NCI-H82 (cell line): Measurements from ENCODE around the gene PLEK2.
"Not testable (repeated sequence)": the region's sequence is repeated elsewhere in the genome, so short reads cannot be mapped to it uniquely, and the experiment has no call there.

Experiments used
- DNase-seq: peaks from one replicate; lab custom pipeline; 2025; lab: John Stamatoyannopoulos, UW

The PLEK2 gene

GRCh38 chr14:67428501-67429031 lies 16.6 kb upstream of the PLEK2 start:
- DNase-seq = peak; percentile 16

GRCh38 chr14:67426983-67427606 lies 15.1 kb upstream of the PLEK2 start:
- peak; percentile 82 for DNase-seq

GRCh38 chr14:67426161-67426560 lies 14.2 kb upstream of the PLEK2 start:
- DNase-seq = no peak

GRCh38 chr14:67425608-67426007 lies 13.6 kb upstream of the PLEK2 start:
- no peak for DNase-seq

- DNase-seq = no peak
Observed at GRCh38 chr14:67424539-67424938, 12.6 kb upstream of the PLEK2 start.

GRCh38 chr14:67423424-67423823 lies 11.5 kb upstream of the PLEK2 start:
- no peak for DNase-seq

- no peak for DNase-seq
Observed at GRCh38 chr14:67421356-67422224, 9.6 kb upstream of the PLEK2 start.

- DNase-seq = peak; percentile 80
Observed at GRCh38 chr14:67420102-67420739, 8.3 kb upstream of the PLEK2 start.

GRCh38 chr14:67418401-67419191 lies 6.6 kb upstream of the PLEK2 start:
- no peak for DNase-seq

- no peak for DNase-seq
Observed at GRCh38 chr14:67417633-67418032, 5.7 kb upstream of the PLEK2 start.

- no peak for DNase-seq
Observed at GRCh38 chr14:67416810-67417209, 4.8 kb upstream of the PLEK2 start.

GRCh38 chr14:67416085-67416484 lies 4.1 kb upstream of the PLEK2 start:
- no peak for DNase-seq

- DNase-seq = not testable (repeated sequence)
Observed at GRCh38 chr14:67415610-67416009, 3.6 kb upstream of the PLEK2 start.

GRCh38 chr14:67413806-67414769 lies 2.1 kb upstream of the PLEK2 start:
- no peak for DNase-seq

- DNase-seq = no peak
Observed at GRCh38 chr14:67411370-67411769, 595 bp downstream of the PLEK2 start.

GRCh38 chr14:67410313-67410712 lies 1.7 kb downstream of the PLEK2 start:
- DNase-seq = no peak

- DNase-seq = no peak
Observed at GRCh38 chr14:67409461-67409860, 2.5 kb downstream of the PLEK2 start.

GRCh38 chr14:67408122-67408801 lies 3.7 kb downstream of the PLEK2 start:
- peak; percentile 43 for DNase-seq

- no peak for DNase-seq
Observed at GRCh38 chr14:67405771-67406170, 6.2 kb downstream of the PLEK2 start.

- no peak for DNase-seq
Observed at GRCh38 chr14:67400434-67400833, 11.5 kb downstream of the PLEK2 start.
